Body of pancreas (tissue), 4 donors: ENCODE results near the gene EFCAB14. TPM values are rescaled to one million over a fixed set of nuclear protein-coding genes. Genes with fewer than 3 reads are reported as not detected.

Experiments
- ATAC-seq: fragments of 150-250 bp; one replicate; pipeline ENCODE4 v1.9.1; 2016
- DNase-seq, 4 donors: peaks; one replicate each; pipeline ENCODE4 v3.0.0-alpha.2; 2019
- H3K27ac ChIP-seq, 4 donors: fragments of 200-600 bp; sonication (generic); 1 replicate in 3 of 4; 2 replicates in 1 of 4; pipeline versions ENCODE4 v1.5.1 to v1.6.1; 2016 to 2019; ENCODE audit warnings: mild to moderate bottlenecking in 1 of 4, mixed read lengths in 1 of 4, moderate library complexity in 1 of 4
- H3K27me3 ChIP-seq, 2 donors: fragments of 200-600 bp; sonication (generic); one replicate each; pipeline ENCODE4 v1.6.0; 2016; ENCODE audit warnings: mild to moderate bottlenecking in 1 of 2
- H3K36me3 ChIP-seq, 2 donors: fragments of 200-600 bp; sonication (generic); replicated peaks in 1 of 2; 2 replicates each; pipeline ENCODE4 v1.5.1; 2016; ENCODE audit warnings: low read depth in 2 of 2; ENCODE audit not compliant: insufficient read depth in 1 of 2
- H3K4me1 ChIP-seq: fragments of 200-600 bp; sonication (generic); one replicate; pipeline ENCODE4 v1.6.0; 2016
- H3K4me3 ChIP-seq, 2 donors: fragments of 200-600 bp; sonication (generic); 1 replicate in 1 of 2; 2 replicates in 1 of 2; pipeline ENCODE4 v1.5.1; 2016 to 2019
- H3K9me3 ChIP-seq, 3 donors: fragments of 200-600 bp; sonication (generic); 1 replicate in 2 of 3; 2 replicates in 1 of 3; pipeline ENCODE4 v1.5.1; 2016
- POLR2A ChIP-seq, 3 donors: fragments of 450-650 bp; IDR thresholded peaks; one replicate each; pipeline ENCODE4 v1.6.1; 2016; ENCODE audit warnings: antibody characterized with exemption in 3 of 3, mild to moderate bottlenecking in 2 of 3
- whole genome bisulfite sequencing, 2 donors: methylation state at CpG; one replicate each; pipeline ENCODE4 v1.1.5; 2017; 5-methylcytosine and 5-hydroxymethylcytosine counted together
- intact Hi-C: fragments of 100-400 bp; cut with DNase I; formaldehyde crosslinking; loops from one replicate; pipeline ENCODE4 v1.15.1; 2023
- total RNA-seq, 2 donors: library from RNA; depleted of rRNA; stranded (reverse); fragments of >200 nt; gene quantifications; one replicate each; pipeline ENCODE4 v1.1.0, GENCODE V29; 2016
- TF ChIP-seq, protein P1 (sequence below), 7 experiments: fragments of 450-650 bp in 4 of 7; fragments of 200-600 bp in 3 of 7; sonication (generic) in 3 of 7; IDR thresholded peaks; one replicate each; pipeline ENCODE4 v1.5.1; 2016 to 2019; ENCODE audit warnings: antibody characterized with exemption in 7 of 7

The EFCAB14 gene
- total RNA-seq, 2 donors from 2014 or later: 36.9 to 40.7 TPM

DNA sequence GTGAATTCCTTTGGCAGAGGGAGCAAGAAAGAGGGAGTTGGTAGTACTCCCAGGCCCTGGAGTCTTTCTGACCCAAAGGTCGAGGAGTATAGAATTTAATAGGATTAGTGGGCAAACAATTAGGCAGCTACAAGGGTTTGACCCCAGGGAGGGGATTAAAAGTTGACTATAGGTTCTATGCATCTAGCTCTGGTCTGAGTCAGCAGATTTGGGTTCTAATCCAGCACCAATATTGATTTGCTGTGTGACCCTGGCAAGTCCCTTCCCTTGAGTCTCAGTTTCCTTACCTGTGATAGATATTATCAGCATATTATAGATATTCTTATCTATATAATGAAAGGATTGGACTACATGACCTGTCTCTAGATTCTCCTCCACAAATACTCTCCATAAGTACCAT lies 35.1 kb upstream of the EFCAB14 start:
- no peaks in the 10 kb centered on the region for H3K36me3 ChIP-seq
- peaks cover 43% of the 10 kb centered on the region for H3K4me1 ChIP-seq
- WGBS, 2 donors: 45 to 69% methylated on average over 1 of the region's 1 CpG
- intact Hi-C loops: no loop called here
- no peak overlapping the region for H3K4me3 ChIP-seq
- H3K27me3 ChIP-seq: no peaks in the 10 kb centered on the region
- H3K9me3 ChIP-seq: no peaks in the 10 kb centered on the region
- no peak for DNase-seq
- ATAC-seq: no peak
- TF ChIP-seq POLR2A (IDR thresholded peaks at IDR 0.05): no peak
- TF ChIP-seq, protein P1, sequence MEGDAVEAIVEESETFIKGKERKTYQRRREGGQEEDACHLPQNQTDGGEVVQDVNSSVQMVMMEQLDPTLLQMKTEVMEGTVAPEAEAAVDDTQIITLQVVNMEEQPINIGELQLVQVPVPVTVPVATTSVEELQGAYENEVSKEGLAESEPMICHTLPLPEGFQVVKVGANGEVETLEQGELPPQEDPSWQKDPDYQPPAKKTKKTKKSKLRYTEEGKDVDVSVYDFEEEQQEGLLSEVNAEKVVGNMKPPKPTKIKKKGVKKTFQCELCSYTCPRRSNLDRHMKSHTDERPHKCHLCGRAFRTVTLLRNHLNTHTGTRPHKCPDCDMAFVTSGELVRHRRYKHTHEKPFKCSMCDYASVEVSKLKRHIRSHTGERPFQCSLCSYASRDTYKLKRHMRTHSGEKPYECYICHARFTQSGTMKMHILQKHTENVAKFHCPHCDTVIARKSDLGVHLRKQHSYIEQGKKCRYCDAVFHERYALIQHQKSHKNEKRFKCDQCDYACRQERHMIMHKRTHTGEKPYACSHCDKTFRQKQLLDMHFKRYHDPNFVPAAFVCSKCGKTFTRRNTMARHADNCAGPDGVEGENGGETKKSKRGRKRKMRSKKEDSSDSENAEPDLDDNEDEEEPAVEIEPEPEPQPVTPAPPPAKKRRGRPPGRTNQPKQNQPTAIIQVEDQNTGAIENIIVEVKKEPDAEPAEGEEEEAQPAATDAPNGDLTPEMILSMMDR (IDR thresholded peaks at IDR 0.05): no peak
- H3K27ac ChIP-seq: peak overlapping the region in 1 of 4 donors; percentile 81

DNA sequence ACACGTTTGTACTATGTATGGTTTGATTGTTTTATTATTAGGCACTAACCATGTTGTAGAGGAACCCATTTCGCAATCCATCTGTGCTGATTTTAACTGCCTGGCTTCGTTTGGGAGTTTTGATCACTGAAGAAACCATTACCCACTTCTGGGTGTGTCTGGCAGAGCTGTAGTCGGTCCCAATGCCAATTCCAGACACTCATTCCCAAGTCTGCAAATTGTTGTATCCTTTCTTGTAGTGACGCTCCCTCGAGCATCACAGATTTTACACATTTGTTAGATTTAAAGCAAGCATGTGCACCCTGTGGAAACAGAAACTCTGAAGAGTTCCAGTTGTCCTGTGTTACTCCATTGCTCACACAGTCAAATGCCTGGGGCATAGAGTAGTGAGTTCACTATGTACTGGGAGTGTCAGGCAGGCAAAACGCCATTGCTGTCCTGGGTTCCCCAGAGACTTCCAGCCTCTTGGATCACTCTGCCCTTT lies 31.0 kb upstream of the EFCAB14 start:
- TF ChIP-seq, protein P1 (IDR thresholded peaks at IDR 0.05): no peak
- TF ChIP-seq POLR2A (IDR thresholded peaks at IDR 0.05): no peak
- no peak overlapping the region for H3K4me3 ChIP-seq
- no peaks in the 10 kb centered on the region for H3K9me3 ChIP-seq
- intact Hi-C loops: no loop called here
- DNase-seq (no peak), ATAC-seq (no peak)
- peaks cover 9% of the 10 kb centered on the region for H3K4me1 ChIP-seq
- H3K27me3 ChIP-seq: no peaks in the 10 kb centered on the region
- no peaks in the 10 kb centered on the region for H3K36me3 ChIP-seq
- WGBS, 2 donors: 41 to 46% methylated on average over 7 of the region's 7 CpGs
- H3K27ac ChIP-seq: no peak overlapping the region

DNA sequence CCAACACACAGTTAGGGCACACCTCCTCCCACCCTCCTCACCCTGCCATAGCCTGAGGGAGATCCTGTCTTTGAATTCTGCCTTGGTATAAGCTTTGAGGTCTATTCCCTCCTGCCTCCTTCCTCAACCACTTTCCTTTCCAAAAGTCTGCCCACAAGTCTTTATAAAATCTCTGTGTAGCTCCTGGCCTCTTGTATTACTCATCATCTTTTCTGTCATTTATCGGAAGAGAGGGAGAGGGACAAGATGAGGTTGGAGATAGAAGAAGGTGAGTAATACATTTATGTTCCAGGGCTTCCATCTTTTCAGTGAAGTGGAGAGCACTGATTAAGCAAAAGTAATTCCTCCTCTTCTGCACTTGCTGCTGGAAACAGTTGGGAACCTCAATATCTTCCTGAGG lies 30.5 kb upstream of the EFCAB14 start:
- H3K36me3 ChIP-seq: no peaks in the 10 kb centered on the region
- no peak for TF ChIP-seq POLR2A (IDR thresholded peaks at IDR 0.05)
- TF ChIP-seq, protein P1 (IDR thresholded peaks at IDR 0.05): no peak
- H3K27me3 ChIP-seq: no peaks in the 10 kb centered on the region
- H3K27ac ChIP-seq: no peak overlapping the region
- intact Hi-C loops: no loop called here
- WGBS, 2 donors: 86 to 100% methylated on average over 1 of the region's 1 CpG
- DNase-seq (no peak), ATAC-seq (no peak)
- H3K4me3 ChIP-seq: no peak overlapping the region
- H3K9me3 ChIP-seq: no peaks in the 10 kb centered on the region
- peaks cover 6% of the 10 kb centered on the region for H3K4me1 ChIP-seq

DNA sequence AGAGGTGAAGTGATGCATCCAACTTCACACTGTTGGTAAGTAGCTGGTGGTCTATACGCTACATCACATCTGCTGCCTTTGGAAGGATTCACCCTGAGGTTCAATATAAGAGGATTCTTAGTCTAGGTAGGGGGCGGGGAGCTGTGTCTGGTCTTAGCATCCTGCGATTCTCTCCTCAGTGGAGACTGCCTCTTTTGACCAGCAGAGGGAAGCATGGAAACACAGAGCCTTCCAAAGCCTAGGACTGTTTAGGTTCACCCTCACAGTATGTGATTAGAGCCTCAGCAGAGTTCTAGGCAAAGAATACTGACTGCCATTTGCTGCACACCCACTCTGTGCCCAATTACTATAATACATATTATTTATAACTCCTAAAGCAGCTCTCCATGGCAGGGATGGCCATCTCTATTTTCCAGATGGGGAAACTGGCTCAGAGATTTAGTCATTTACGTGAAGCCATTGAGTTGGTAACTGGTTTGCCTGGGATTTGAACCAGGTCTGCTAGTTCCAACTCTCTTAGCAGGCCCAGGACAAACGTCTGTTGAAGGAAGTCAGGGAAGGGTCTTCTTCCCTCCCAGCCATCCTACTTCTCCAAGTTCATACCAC lies 28.9 kb upstream of the EFCAB14 start:
- H3K36me3 ChIP-seq: no peaks in the 10 kb centered on the region
- H3K27me3 ChIP-seq: no peaks in the 10 kb centered on the region
- DNase-seq (peak; percentile 32 to 52 (median 42)), ATAC-seq (peak; percentile 78)
- no peak overlapping the region for H3K4me3 ChIP-seq
- no peak overlapping the region for H3K27ac ChIP-seq
- H3K9me3 ChIP-seq: no peaks in the 10 kb centered on the region
- no peak for TF ChIP-seq POLR2A (IDR thresholded peaks at IDR 0.05)
- TF ChIP-seq, protein P1 (IDR thresholded peaks at IDR 0.05): peak in 6 of 7 experiments; percentile 45 to 64 (median 54)
- intact Hi-C loops: no loop called here
- WGBS, 2 donors: 31 to 36% methylated on average over 5 of the region's 5 CpGs
- no peaks in the 10 kb centered on the region for H3K4me1 ChIP-seq

DNA sequence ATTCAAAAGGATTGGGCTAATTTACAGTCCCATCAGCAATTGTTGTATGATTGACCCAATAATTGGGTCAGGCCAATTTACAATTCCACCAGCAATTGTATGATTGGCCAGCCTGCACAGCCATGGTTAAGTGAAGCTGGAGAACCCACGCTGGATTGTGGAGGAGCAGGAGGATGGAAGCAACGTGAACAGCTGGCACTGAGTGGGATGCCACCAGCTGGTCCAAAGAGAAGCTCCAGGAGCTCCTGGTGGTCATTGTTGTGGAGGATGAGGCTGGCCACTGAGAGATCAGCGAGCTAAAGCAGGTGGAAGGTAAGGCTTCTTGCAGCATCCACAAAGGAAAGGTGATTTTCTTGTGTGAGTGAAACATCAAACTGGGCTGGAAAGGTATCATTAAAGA lies 23.2 kb upstream of the EFCAB14 start:
- DNase-seq (no peak), ATAC-seq (no peak)
- 56 to 58% methylated on average over 3 of the region's 3 CpGs for WGBS, 2 donors
- H3K27ac ChIP-seq: no peak overlapping the region
- no peaks in the 10 kb centered on the region for H3K4me1 ChIP-seq
- H3K4me3 ChIP-seq: no peak overlapping the region
- H3K27me3 ChIP-seq: no peaks in the 10 kb centered on the region
- intact Hi-C loops: no loop called here
- TF ChIP-seq, protein P1 (IDR thresholded peaks at IDR 0.05): no peak
- no peaks in the 10 kb centered on the region for H3K36me3 ChIP-seq
- H3K9me3 ChIP-seq: no peaks in the 10 kb centered on the region
